ENCODE measurements around the gene BIRC2. TPM values are rescaled to one million over a fixed set of nuclear protein-coding genes. Genes with fewer than 3 reads are reported as not detected.

BIRC2 gene
- total and polyA plus RNA-seq, 10 of the 15 experiments (the other 5 are each of a cell fraction or from before 2014, with no cell fraction given), result 13.8 to 75.8 (median 26.5) TPM

- Histone ChIP-seq H3K27me3 (replicated peaks in 1 of 2; ENCODE audit: control insufficient read depth in 2 of 2, insufficient read depth in 2 of 2, low read length in 1 of 2) (no peaks in the 10 kb centered on the region), H2AFZ (ENCODE audit: control insufficient read depth, low read depth, low read length) (no peak overlapping the region), H3K79me2 (ENCODE audit: control insufficient read depth, insufficient read depth, low read length) (no peaks in the 10 kb centered on the region), H3K4me2 (ENCODE audit: control insufficient read depth, insufficient read depth) (no peak overlapping the region), H3K9ac (ENCODE audit: control insufficient read depth, insufficient read depth, low read length) (no peak overlapping the region), H3K36me3 (ENCODE audit: control insufficient read depth in 2 of 2, insufficient read depth in 2 of 2, low read length in 1 of 2) (no peaks in the 10 kb centered on the region), H3K27ac (ENCODE audit: control insufficient read depth, insufficient read depth) (no peak overlapping the region), H3K9me3 (replicated peaks; ENCODE audit: control insufficient read depth, insufficient read depth, low read length) (peaks cover 7% of the 10 kb centered on the region; the same call in 2 of the 3 replicates), H4K20me1 (ENCODE audit: control insufficient read depth, insufficient read depth) (no peaks in the 10 kb centered on the region), H3K4me1 (ENCODE audit: control insufficient read depth, insufficient read depth, low read length) (peaks cover 9% of the 10 kb centered on the region), H3K4me3 (no peak overlapping the region)
- ChIA-PET SMC1A (ENCODE audit: uncharacterized antibody, unreplicated experiment) (interaction anchor here (1.1 to 1.6 kb wide), 4 partner anchors 10 to 18 kb away, joined by 4 to 10 read pairs (median 4); no protein-coding TSS in a partner anchor), RAD21 (ENCODE audit: unreplicated experiment) (interaction anchor here (1.8 to 3.8 kb wide), 2 partner anchors 12 to 307 kb away, joined by 7 to 17 read pairs; no protein-coding TSS in a partner anchor), CTCF (interaction anchor here (1.0 to 12.0 kb wide), 5 partner anchors 14 to 308 kb away, joined by 3 to 219 read pairs (median 5); no protein-coding TSS in a partner anchor), POLR2A (interaction anchor here (1.0 to 1.6 kb wide), 2 partner anchors 9 to 12 kb away, joined by 6 to 7 read pairs; no protein-coding TSS in a partner anchor)
- no peak for DNase-seq (ENCODE audit: low read depth, low spot score)
- TF ChIP-seq SPI1 (IDR thresholded peaks at IDR 0.05; ENCODE audit: borderline replicate concordance, insufficient read depth, low read depth, low read length) (no peak), CTCF (IDR thresholded peaks at IDR 0.05 in 2 of 3, conservative IDR thresholded peaks at IDR 0.05 in 1 of 3; ENCODE audit: control insufficient read depth in 2 of 3, extremely low read depth in 1 of 3, insufficient read depth in 1 of 3, low read depth in 3 of 3, low read length in 3 of 3) (0 out of 6 replicates have a peak, but pooled peaks of 1 of the 3 experiments have one; percentile 6)
- ATAC-seq, result peak; percentile 50
- intact Hi-C loops (cut with micrococcal nuclease; ENCODE audit: unreplicated experiment) (no loop called here), in situ Hi-C loops (cut with MboI) (no loop called here)
- 80% methylated on average over 5 of the region's 5 CpGs for WGBS (ENCODE audit: insufficient coverage, insufficient replicate concordance, low lambda C conversion rate, missing lambda C conversion rate)
- BruUV-seq (replicated peaks), result no TSS peak
- FAIRE-seq, result no peak
These were observed 40.9 kb upstream of the BIRC2 start for GRCh38 chr11:102306048-102306597.

All from GM12878 (cell line).